ENCODE measurements around the gene SGMS1.

Gene SGMS1

DNA sequence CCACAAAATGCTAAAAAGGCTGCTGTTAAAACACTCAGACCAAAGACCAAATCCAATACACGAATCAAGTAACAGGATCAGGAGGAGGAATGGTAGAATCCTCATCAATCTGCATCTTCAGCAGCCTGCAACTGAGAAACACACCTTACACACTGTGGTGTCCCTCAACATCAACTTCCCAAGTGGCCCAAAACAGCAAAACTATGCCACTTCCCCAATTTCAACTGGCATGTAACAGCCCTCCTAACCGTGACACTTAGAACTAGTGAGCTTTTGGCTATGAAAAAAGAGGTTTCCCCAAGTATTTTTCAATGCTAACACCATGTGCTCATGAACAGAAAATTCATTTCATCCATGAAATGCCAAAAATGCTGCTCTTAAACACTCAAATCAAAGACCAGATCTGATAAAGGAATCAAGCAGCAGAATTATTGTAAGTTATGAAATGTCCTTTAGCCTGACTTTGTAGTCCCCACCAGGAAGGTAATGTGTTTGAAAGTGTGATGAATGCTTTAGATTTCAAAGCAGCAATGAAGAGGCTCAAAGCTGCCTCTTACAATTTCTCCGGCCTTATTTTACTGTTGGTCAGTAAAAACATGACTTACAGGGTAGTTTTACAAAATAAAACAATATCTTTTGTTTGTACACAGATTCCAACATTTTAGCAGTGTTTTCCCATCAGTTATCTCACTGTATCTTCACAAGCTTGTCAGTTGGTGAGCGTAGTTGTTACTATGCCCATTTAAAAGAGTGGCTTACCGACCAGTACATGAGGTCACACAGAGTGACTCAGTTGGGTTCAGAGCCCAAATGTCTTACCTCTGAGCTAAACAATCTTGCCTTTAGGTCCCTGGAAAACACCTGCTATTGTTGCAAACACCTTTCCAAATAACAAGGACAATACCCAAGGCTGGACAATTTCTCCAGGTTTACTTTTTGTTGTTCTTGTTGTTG lies 306.8 kb downstream of the SGMS1 start:
- no peaks in the 10 kb centered on the region for H3K79me2 ChIP-seq (ENCODE audit: insufficient read depth, low read length)
- H2AFZ ChIP-seq (ENCODE audit: low read depth, low read length, severe bottlenecking), result no peak overlapping the region
- no peak for TF ChIP-seq EZH2phosphoT487 (conservative IDR thresholded peaks at IDR 0.05; ENCODE audit: low read length)
- TF ChIP-seq, protein P1, sequence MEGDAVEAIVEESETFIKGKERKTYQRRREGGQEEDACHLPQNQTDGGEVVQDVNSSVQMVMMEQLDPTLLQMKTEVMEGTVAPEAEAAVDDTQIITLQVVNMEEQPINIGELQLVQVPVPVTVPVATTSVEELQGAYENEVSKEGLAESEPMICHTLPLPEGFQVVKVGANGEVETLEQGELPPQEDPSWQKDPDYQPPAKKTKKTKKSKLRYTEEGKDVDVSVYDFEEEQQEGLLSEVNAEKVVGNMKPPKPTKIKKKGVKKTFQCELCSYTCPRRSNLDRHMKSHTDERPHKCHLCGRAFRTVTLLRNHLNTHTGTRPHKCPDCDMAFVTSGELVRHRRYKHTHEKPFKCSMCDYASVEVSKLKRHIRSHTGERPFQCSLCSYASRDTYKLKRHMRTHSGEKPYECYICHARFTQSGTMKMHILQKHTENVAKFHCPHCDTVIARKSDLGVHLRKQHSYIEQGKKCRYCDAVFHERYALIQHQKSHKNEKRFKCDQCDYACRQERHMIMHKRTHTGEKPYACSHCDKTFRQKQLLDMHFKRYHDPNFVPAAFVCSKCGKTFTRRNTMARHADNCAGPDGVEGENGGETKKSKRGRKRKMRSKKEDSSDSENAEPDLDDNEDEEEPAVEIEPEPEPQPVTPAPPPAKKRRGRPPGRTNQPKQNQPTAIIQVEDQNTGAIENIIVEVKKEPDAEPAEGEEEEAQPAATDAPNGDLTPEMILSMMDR (IDR thresholded peaks at IDR 0.05; ENCODE audit: insufficient read depth, low read length, poor library complexity, severe bottlenecking), result no peak
- no peaks in the 10 kb centered on the region for H3K36me3 ChIP-seq (ENCODE audit: low read length)
- no peaks in the 10 kb centered on the region for H3F3A ChIP-seq (ENCODE audit: insufficient read depth)
- no peaks in the 10 kb centered on the region for H4K20me1 ChIP-seq (ENCODE audit: low read depth, low read length)
- H3K9ac ChIP-seq (ENCODE audit: low read length), result no peak overlapping the region
- no peaks in the 10 kb centered on the region for H3K27me3 ChIP-seq (ENCODE audit: low read length)
- H3K9me2 ChIP-seq (replicated peaks; ENCODE audit: insufficient read depth, low read length), result no peaks in the 10 kb centered on the region
- H3K9me3 ChIP-seq (ENCODE audit: insufficient read depth, low read length), result no peaks in the 10 kb centered on the region
- no peak overlapping the region for H3K4me2 ChIP-seq (ENCODE audit: low read depth, low read length, poor library complexity, severe bottlenecking)
- H3K4me3 ChIP-seq (ENCODE audit: insufficient read depth, low read length, poor library complexity, severe bottlenecking), result no peak overlapping the region
- no peak overlapping the region for H3K27ac ChIP-seq (ENCODE audit: low read depth, low read length)

DNA sequence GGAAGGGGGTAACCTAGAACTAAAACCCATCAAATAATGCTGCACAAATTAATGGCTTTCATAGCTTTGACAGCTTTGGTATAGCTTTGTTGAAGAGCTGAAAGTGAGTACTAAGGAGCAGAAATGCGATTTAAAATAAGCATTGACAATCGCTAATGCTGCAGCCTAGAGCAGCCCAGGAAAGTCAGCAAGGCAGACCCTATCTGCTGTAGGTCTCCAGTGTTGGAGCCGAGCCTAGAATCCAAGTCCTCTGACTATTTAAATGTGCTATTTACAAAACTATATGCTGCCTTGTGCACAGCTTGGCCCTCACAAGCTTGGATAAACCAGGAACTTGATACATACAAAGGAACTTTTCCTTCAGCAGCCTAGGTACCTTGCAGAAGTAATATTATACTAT lies 307.6 kb downstream of the SGMS1 start:
- H3K36me3 ChIP-seq (ENCODE audit: low read length), result no peaks in the 10 kb centered on the region
- no peaks in the 10 kb centered on the region for H3K9me3 ChIP-seq (ENCODE audit: insufficient read depth, low read length)
- no peak overlapping the region for H3K27ac ChIP-seq (ENCODE audit: low read depth, low read length)
- H4K20me1 ChIP-seq (ENCODE audit: low read depth, low read length), result no peaks in the 10 kb centered on the region
- no peaks in the 10 kb centered on the region for H3K9me2 ChIP-seq (replicated peaks; ENCODE audit: insufficient read depth, low read length)
- H2AFZ ChIP-seq (ENCODE audit: low read depth, low read length, severe bottlenecking), result no peak overlapping the region
- H3K9ac ChIP-seq (ENCODE audit: low read length), result no peak overlapping the region
- no peak overlapping the region for H3K4me2 ChIP-seq (ENCODE audit: low read depth, low read length, poor library complexity, severe bottlenecking)
- H3K27me3 ChIP-seq (ENCODE audit: low read length), result no peaks in the 10 kb centered on the region
- no peak for TF ChIP-seq EZH2phosphoT487 (conservative IDR thresholded peaks at IDR 0.05; ENCODE audit: low read length)
- TF ChIP-seq, protein P1 (IDR thresholded peaks at IDR 0.05; ENCODE audit: insufficient read depth, low read length, poor library complexity, severe bottlenecking), result no peak
- H3F3A ChIP-seq (ENCODE audit: insufficient read depth), result no peaks in the 10 kb centered on the region
- no peak overlapping the region for H3K4me3 ChIP-seq (ENCODE audit: insufficient read depth, low read length, poor library complexity, severe bottlenecking)
- H3K79me2 ChIP-seq (ENCODE audit: insufficient read depth, low read length), result no peaks in the 10 kb centered on the region

GRCh38 chr10:50315424-50315823 lies 308.3 kb downstream of the SGMS1 start:
- peaks cover 4% of the 10 kb centered on the region; the same call in 1 of the 2 replicates for H3K36me3 ChIP-seq (ENCODE audit: low read length)
- no peaks in the 10 kb centered on the region for H3K27me3 ChIP-seq (ENCODE audit: low read length)
- H3K9ac ChIP-seq (ENCODE audit: low read length), result no peak overlapping the region
- H4K20me1 ChIP-seq (ENCODE audit: low read depth, low read length), result no peaks in the 10 kb centered on the region
- TF ChIP-seq EZH2phosphoT487 (conservative IDR thresholded peaks at IDR 0.05; ENCODE audit: low read length), result no peak
- TF ChIP-seq, protein P1 (IDR thresholded peaks at IDR 0.05; ENCODE audit: insufficient read depth, low read length, poor library complexity, severe bottlenecking), result no peak
- H2AFZ ChIP-seq (ENCODE audit: low read depth, low read length, severe bottlenecking), result no peak overlapping the region
- no peak overlapping the region for H3K4me2 ChIP-seq (ENCODE audit: low read depth, low read length, poor library complexity, severe bottlenecking)
- no peaks in the 10 kb centered on the region for H3F3A ChIP-seq (ENCODE audit: insufficient read depth)
- H3K9me3 ChIP-seq (ENCODE audit: insufficient read depth, low read length), result no peaks in the 10 kb centered on the region
- H3K27ac ChIP-seq (ENCODE audit: low read depth, low read length), result no peak overlapping the region
- H3K9me2 ChIP-seq (replicated peaks; ENCODE audit: insufficient read depth, low read length), result no peaks in the 10 kb centered on the region
- H3K79me2 ChIP-seq (ENCODE audit: insufficient read depth, low read length), result no peaks in the 10 kb centered on the region
- no peak overlapping the region for H3K4me3 ChIP-seq (ENCODE audit: insufficient read depth, low read length, poor library complexity, severe bottlenecking)
